DMS53 treated with DMSO at 0.1 percent for 48 hours (cell line): ENCODE data around the gene RAP1A.

Source experiments
- DNase-seq: peaks from one replicate; lab custom pipeline; 2025; ENCODE audit not compliant: unreplicated experiment; lab: John Stamatoyannopoulos, UW

Gene RAP1A

DNA sequence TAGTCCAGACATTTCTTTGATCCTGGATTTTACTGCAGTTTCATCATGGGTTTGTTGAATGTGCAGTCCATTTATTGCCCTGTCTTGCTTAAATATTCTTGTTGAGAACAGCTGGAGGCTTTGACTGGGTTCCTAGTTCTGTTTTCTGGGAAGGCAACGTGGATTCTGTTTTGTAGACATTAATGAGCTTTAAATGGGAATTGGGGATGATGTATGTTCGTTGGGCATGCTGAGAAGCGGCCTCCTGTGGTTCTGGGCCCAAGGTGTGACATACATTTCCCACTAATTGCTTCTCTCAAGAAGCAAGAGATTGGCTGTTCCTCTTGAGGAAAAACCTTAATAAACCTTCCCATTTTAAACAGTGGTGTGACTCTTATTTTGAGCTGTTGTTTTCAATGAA lies 96.7 kb downstream of the RAP1A start:
- DNase-seq: no peak

DNA sequence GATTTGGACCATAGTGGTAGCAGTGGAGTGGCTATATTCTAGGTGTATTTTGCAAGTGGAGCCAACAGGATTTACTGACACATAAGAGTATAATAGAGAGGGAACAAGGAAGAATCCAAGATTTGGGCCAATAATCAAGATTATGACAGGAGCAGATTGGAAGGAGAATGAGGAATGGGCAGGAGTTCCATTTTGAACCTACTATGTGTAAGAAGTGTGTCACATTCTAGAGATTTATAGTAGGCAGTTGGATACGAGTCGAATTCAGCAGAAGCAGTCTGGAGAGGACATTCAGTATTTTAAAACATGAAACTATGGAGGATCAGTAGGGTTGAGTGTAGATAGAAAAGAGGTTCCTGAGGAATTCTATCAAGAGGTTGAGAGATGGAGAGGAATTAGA lies 97.9 kb downstream of the RAP1A start:
- no peak for DNase-seq

DNA sequence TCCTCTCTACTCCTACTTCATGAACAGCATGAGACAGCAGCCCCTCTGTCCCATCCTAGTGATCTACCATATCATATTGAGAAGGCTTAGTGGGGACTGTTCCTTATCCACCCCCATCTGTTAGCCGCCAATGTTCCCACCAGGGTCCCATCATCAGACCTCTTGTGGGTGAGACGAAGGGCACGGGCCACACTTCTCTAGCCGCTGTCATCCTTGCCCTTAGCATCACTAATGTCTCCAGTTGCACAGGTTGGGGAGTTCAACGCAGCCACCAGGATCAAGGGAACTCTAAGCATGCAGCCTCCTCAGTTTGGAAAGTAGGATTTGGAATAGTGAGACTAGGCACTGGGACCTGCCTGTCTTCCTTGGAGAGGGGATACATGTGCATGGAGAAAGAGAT lies 99.5 kb downstream of the RAP1A start:
- no peak for DNase-seq

DNA sequence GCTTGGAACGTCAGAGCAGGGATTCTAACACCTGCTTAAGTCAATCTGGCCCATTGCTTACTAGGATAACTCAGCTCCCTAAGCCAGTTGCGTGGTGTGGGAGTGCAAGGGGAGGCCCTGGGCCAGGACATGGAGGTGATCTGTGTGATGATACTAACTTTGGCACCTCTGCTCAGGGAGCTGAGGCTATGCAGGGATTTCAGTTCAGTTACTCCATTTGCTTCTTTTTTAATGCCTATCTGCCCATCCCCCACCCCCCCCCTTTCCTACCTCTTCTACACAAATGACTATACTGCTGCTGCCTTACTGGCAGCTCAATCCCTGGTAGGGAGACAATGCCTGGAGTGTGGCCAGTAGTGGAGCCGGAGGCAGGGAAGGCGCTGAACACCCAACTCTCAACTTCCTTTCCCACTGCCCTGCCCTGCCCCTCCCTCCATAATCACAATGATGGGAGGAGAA lies 100.1 kb downstream of the RAP1A start:
- DNase-seq: no peak

DNA sequence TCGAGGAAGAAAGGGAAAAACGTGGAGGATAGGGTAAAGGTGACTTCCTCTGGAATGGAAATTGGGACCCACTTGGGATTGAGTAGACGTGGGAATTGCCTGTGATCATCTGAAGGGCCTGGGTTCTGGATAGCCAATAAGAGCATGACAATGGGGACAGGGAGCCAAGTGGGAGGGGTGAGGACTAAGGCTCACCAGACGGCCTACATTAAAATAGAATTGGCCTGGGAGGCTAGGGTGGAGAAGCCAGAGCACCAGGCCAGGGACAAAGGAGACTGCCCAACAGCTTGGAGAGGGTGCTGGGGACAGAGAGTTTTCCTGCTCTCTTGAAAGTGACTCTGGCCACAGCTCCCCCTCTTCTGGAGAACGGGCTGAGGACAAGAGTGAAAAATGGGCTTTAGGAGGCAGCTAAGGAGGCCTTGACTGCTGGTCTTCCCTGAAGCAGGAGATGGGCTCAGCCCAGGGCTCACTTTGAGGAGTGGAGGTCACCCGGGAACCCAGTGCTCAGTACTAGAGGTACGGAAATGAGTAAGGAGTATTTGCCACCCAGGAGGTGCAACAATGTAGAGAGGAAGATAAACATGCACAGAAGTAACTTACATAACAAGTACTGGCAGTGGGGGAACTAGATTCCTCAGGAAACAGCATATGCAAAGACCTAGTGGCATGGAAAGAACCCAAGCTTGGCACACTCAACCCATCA lies 100.8 kb downstream of the RAP1A start:
- no peak for DNase-seq

DNA sequence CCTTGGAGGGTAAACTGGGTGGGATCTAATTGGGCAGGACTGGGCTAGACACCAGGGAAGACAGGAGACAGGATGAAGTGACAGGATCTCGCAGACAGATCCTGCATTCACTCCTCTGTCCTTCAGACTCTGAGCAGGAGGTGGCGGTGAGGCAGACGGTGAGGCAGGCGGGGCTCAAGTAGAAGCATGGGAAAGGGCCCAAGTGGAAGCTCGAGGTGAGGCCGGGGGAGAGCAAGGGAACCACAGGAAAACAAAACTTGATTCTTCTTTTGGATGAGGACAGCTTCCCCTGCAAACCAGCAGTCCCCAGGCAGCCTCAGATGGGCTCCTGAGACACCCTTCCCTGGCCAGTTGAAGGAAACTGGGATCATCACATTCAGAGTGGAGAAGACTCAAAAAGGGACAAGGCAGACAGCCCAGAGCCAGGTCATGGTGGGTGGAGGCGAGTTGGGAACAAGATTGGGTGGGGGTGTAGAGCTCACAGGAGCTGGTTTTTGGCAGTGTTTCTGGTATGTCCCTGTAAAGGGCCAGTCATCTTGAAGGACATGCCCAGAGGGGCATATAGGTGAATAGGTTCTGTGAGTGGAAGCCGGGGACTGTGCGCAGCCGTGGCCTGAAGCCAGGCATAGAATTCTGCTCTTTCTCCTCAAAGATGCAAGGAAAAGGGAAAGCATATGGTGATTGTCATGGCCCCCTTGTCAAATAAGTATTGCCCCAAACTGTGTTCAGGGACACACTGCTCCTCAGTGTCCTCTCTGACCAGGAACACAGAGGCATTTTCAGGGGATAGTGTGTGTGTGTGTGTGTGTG lies 101.6 kb downstream of the RAP1A start:
- no peak for DNase-seq

DNA sequence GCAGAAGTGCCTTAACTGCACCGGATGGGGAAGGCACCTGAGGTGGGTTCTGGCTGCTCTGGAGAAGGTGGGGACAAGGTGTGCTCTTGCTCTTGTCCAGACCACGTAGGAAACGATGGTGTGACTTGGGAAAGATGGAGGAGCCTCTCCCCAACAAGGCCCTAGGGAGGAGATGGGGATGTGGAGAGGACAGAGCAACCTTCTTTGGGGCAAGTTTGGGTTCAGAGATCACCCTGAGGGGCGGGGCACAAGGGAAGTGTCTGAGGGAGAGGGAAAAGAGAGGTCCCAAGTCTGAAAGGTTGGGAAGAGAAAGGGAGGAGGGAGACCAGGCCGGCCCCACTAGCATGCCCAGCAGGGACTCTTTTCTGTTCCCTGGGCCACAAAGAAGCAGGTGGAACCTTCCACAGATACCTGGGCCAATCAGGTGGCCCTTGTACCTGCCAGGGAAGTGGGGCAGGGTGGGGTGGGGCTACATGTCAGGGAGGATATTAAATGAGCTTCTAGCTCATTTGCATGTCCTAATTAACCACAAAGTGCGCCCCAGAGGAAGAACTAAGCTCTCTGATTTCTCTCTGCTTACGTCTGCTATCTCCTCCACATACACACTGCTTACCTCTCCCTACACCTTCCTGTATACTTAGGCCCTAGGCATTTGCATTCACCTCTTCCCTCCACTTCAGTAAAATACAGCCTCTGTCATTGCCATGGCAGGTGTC lies 103.7 kb downstream of the RAP1A start:
- DNase-seq: no peak

DNA sequence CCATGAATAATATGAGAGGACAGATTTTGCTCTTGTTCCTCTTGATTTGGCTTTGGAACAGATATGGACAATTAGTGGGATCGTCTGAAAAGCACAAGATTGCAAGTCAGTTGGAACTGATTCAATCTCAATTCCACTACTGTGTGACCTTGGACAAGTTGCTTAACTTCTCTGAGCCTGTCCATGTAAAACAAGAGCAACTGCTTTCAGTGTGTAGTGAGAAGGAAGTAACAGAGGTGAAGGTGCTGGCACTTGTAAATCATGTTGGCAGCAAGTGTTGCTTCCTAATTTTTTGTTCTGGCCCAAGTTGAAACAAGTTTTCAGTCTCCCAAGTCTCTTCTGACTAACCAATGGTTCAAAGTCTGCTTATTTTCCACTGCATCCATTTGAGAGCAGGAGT lies 104.3 kb downstream of the RAP1A start:
- DNase-seq: no peak

DNA sequence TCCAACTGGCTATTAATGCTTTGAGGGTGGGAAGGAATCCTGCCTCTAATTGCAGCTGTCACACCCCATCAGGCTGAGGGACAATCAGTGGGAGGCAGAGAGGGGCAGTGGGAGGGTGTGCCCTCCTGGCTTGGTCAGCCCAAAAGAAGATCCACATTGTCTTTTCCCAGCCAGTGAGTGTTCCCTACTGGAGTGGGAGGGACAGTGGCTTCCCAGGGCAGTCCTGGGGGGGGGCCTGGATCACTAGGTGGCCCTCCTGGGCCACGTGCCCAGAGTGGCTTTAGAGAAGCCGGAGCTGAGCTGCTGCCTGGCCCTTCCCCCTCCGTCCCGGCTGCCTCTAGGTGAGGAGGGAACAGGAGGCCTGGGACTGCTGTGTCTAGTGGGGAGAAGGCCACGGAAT lies 105.6 kb downstream of the RAP1A start:
- DNase-seq: no peak

DNA sequence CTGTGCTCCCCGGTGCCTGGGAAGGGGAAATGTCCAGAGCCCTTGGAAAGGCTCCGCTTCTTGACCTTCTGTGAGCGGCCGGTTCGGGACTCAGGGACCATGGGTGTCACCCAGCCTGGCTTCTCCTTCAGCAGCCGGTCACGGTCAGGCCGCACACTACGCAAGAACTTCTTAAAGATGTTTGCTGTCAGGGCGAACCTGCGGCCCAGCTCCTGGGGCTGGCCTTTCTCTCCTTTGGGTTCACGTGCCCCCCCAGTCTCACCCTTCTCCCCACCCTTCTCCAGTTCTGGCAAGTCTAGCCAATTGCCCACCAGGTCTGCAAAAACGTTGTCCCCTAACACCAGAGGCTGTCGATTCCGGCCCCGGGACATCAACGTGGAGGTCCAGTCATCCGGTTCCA lies 107.5 kb downstream of the RAP1A start:
- no peak for DNase-seq

DNA sequence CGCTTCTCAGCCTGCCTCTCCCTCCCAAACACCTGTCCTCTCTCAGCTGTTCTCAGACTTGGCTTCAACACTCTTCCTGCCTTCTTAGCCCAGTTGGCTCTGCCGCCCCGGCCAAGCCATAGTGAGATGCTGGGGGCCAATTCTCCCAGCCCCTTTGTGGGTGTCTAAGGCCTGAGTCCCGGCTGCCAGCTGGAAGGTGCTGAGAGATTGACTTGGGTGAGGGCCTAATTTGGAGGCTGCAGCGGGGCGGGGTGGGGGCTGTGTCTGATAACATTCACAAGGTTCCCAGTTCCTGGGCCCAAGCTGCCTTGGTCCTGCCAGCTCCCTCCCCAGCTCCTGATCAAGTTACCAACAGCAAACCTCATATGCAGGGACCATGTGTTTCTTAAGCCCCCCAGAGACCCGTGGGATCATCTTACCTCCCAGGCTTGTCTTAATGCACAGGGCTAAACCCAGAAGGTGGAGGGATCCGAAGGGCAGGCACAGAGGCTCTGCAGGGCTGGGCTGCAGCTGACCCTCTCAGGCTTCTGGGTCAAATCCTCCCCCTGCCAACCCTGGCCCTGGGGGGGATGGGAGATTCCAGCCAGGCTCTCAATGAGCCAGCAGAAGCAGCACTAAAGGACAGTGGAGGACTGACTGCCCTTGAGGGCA lies 109.8 kb downstream of the RAP1A start:
- DNase-seq: no peak

DNA sequence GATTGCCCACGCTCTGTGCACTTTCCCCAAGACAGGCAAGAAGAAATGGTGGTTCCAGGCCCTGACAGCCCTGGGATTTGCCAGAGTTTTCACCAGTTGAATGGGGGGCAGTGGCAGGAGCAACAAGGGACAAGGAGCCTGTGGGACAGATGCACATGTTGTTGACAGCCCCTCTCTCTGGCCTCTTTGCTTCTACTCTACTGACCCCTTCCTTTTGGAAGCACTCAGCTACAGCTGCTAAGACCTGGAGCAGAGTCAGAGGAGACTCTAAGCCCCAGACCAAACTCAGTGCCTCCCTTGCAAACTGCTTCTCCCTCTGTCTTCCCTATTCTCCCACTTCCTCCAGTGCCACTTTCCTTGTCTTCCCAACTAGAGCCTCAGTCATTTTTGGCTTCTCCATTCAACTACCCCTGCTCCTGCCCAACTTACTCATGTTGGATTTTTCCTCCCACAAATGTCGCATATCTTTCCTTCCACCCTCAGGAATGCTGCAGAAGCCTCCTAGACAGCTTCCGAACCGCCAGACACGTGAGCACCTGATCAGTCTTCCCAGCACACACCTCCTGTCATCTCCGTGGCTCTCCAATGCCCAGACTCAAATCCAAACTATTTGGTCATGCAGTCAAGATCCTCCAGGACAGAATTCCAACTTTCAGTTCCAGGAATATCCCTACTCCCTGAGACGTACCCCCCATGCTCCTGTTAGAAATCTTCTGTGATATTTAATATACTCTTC lies 110.5 kb downstream of the RAP1A start:
- DNase-seq: no peak

DNA sequence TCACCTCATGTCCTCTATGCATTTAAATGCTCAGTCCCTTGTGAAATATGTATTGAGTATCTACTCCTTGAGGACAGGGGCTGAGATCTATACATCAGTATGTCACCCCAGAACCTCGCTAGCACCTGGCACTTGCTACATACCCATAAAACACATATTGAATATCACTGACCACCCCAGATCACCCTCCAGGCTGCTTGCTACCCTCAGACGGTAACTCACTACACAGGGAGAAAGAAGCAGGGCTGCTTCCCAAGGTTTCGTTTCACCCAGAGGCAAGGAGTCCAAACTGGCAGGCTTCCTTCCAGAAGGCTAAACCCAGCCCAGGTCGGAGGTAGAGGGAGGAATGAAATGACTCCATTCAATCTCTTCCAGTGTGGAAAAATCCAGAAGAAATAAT lies 111.1 kb downstream of the RAP1A start:
- no peak for DNase-seq

DNA sequence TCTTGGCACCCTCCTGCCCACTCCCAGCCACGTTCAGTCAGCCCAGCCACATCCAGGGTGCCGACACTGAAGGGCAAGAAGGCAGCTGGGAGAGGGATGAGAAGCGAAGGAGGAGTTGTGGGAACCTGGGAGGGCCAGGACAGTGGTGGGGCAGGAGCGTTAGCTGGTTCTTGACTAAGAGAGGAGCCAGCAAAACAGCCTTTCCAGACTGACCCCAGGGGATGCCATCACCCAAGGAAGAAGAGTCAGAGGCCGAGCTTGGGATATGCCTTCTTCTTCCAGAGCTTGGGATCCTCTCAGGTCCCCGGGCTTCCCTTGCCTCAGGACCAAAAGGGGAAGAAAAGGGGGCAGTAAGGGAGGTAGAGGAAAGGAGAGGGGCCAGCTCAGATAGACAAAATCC lies 112.4 kb downstream of the RAP1A start:
- no peak for DNase-seq

DNA sequence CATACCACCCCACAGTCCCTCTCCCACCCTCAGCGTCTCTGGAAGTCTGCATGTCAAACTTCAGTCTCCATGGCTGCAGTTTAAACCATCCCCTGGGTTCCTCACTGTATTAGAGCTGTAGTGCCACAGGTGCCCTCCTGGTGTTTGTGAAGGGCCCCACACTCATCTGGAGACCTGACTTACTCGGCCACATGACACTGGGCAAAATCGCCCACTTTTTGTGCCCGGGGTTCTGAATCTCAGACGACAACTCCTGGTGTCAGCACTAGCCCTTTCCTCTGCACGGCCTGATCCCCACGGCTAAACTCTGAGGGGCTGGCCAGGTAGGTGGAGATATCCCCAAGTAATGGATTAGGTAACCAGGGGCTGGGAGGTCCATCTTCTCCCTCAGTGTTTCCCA lies 113.1 kb downstream of the RAP1A start:
- no peak for DNase-seq

DNA sequence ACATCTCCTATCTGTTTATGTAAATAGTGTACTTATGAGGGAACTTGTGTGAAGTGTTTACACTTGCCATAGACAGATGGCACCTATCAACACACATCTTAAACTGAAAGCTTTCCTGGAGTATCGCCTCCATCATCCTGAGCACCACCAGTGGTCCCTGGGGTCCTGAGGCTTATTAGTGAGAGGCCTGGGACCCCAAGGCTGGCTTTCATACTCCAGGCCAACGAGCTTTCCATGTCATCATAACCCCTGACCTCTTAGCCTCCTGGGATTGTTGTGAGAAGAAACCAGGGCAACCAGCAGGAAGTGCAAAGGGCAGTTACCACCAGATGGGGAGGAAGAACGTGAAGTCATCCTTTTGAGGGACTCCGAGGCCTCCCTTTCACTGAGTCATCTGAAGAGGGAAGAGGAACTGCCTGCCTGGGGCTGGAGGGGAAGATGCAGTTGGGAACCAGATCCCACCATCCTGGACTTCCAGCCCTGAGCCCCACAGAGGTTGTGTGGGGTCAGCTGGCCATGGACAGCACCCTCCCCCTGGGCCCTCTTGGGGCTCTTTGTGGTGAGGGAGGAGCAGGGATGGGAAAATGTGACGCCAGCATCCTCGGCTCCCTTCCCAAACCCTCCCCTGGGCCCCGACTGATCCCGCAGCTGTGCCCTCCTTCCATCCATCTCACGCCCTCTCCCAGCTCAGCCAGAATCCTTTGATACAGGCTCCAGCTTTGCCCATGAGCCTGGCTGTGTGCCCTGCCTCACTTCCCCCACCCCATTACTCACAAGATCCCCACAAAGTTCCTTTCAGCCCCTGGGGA lies 113.8 kb downstream of the RAP1A start:
- peak; percentile 94 for DNase-seq

DNA sequence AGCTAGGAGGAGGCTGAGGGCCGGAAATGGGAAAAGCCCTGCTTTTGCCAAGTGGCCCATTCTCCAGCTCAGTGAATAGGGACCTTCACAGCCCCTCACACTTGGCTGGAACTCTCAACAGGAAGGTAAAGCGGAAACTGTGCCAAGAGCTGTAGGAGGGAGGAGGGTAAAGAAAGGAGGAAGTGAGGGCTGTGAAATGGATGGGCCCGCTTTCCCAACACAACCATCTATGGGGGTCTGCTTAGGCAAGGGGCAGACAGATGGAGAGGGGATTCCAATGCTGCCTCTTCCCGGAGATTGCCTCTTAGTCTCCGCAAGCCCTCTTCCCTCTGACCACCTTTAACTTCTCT lies 114.4 kb downstream of the RAP1A start:
- DNase-seq: no peak

DNA sequence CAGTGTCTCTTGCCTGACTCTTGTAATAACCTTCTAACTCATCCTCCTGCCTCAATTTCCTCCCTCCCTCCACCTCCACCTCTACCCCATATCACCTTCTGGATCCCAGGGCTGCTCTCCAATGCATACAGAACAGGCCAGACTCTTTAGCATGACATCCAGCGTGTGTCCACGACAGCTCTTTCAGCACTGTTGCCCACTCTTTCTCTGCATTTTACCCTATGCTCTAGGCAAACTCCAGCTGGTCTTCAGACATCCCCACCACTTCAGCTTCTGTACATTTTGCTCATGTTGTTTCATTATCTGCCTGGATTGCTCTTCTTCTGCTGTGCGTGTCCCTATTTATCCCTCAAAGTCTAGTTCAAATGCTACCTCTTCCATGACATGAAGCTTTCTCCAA lies 114.8 kb downstream of the RAP1A start:
- DNase-seq: no peak

DNA sequence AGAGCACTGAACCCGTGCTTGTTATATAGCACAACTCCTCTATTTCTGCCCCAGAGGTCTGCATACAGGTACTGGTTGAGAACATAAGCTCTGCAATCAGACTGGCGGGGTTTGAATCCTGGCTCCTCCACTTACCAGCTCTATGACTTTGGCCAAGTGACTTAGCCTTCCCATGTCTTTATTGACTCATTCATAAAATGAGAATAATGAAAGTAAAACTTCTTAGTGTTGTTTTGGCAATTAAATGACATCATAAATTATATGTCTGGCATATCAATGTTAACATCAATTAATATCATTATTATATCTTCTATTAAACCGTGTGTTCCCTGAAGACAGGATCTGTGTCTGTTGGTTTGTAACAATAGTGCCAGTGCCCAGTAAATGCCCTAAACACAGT lies 115.3 kb downstream of the RAP1A start:
- no peak for DNase-seq

DNA sequence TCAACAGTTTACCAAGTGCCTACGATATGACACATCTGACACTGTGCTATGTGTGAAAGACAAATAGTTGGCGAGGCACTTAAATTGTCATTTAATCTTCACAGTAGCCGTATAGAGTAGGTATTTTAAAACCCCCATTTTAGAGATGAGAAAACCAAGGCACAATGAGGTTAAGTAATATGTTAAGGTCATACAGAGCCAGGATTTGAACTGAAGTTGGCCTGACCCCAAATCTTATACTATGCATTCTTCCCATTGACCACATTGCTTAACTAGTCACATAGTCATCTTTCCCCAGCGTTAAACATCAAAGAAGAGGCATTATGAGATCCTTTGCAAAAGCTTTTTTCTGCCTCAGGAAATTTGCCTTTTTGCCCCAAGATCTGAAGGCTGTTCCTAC lies 115.7 kb downstream of the RAP1A start:
- DNase-seq: no peak
